Keratinocyte (primary cell): ENCODE data around the gene SNN.

Experiments
- CTCF ChIP-seq, 3 experiments: IDR thresholded peaks in 1 of 3; conservative IDR thresholded peaks in 1 of 3; optimal IDR thresholded peaks in 1 of 3; 2 replicates in 2 of 3; 3 replicates in 1 of 3; pipeline versions ENCODE3 to v1.5.1; 2011; ENCODE audit warnings: low read length in 3 of 3, mild to moderate bottlenecking in 3 of 3, moderate library complexity in 2 of 3, control low read depth in 1 of 3, inconsistent platforms in 1 of 3; ENCODE audit not compliant: insufficient read depth in 2 of 3; ENCODE audit errors: extremely low read depth in 1 of 3
- EZH2 ChIP-seq: IDR thresholded peaks from one replicate; pipeline ENCODE4 v1.6.1; 2012; ENCODE audit warnings: inconsistent platforms, mild to moderate bottlenecking, low read length, moderate library complexity

GRCh38 chr16:11716336-11716735 lies 48.1 kb downstream of the SNN start:
- TF ChIP-seq CTCF (optimal IDR thresholded peaks at IDR 0.05 in 1 of 3, IDR thresholded peaks at IDR 0.05 in 1 of 3, conservative IDR thresholded peaks at IDR 0.05 in 1 of 3; ENCODE audit: extremely low read depth in 1 of 3, insufficient read depth in 2 of 3, low read length in 3 of 3) (no peak), EZH2 (no peak)
